SK-N-SH treated with all-trans-retinoic acid at 6 μM for 48 hours (cell line): ENCODE data around the gene IHH.

Experiments used
- BACH2 ChIP-seq: fragments of 250-450 bp; sonication (Bioruptor Pico); IDR thresholded peaks from 2 replicates; pipeline ENCODE4 v1.9.0; 2021; ENCODE audit warnings: mild to moderate bottlenecking, borderline replicate concordance
- CSDC2 ChIP-seq: fragments of 250-450 bp; sonication (Bioruptor Pico); IDR thresholded peaks from 2 replicates; pipeline ENCODE4 v1.5.0; 2020; ENCODE audit warnings: mild to moderate bottlenecking, moderate library complexity
- ESRRG ChIP-seq: fragments of 250-450 bp; sonication (Bioruptor Pico); IDR thresholded peaks from 2 replicates; pipeline ENCODE4 v1.6.1; 2021; ENCODE audit warnings: mild to moderate bottlenecking
- ISL1 ChIP-seq: fragments of 250-450 bp; sonication (Bioruptor Pico); IDR thresholded peaks from 2 replicates; pipeline ENCODE4 v2.1.2; 2022; ENCODE audit warnings: mild to moderate bottlenecking, moderate library complexity
- RARB ChIP-seq: fragments of 250-450 bp; sonication (Bioruptor Pico); IDR thresholded peaks from 2 replicates; pipeline ENCODE4 v1.8.0; 2021; ENCODE audit warnings: mild to moderate bottlenecking, moderate library complexity
- TOX ChIP-seq: fragments of 250-450 bp; sonication (Bioruptor Pico); IDR thresholded peaks from 2 replicates; pipeline ENCODE4 v1.8.0; 2021; ENCODE audit warnings: mild to moderate bottlenecking, moderate library complexity, borderline replicate concordance
- ZC3H10 ChIP-seq: fragments of 250-450 bp; sonication (Bioruptor Pico); IDR thresholded peaks from 2 replicates; pipeline ENCODE4 v1.5.1; 2021; ENCODE audit warnings: mild to moderate bottlenecking, moderate library complexity
- ZFP3 ChIP-seq: fragments of 250-450 bp; sonication (Bioruptor Pico); IDR thresholded peaks from 2 replicates; pipeline ENCODE4 v1.5.0; 2020; ENCODE audit warnings: mild to moderate bottlenecking, moderate library complexity
- ZNF565 ChIP-seq: fragments of 450-650 bp; formaldehyde crosslinking; conservative IDR thresholded peaks from 2 replicates; pipeline ENCODE4 v1.5.0; 2020; ENCODE audit warnings: low read depth, mild to moderate bottlenecking, moderate library complexity
- ZNF70 ChIP-seq: fragments of 450-650 bp; formaldehyde crosslinking; IDR thresholded peaks from 2 replicates; pipeline ENCODE4 v1.5.0; 2020; ENCODE audit warnings: mild to moderate bottlenecking, moderate library complexity
- TF ChIP-seq, protein P1 (sequence below): fragments of 250-450 bp; sonication (Bioruptor Pico); IDR thresholded peaks from 2 replicates; pipeline ENCODE4 v1.5.1; 2021; ENCODE audit warnings: mild to moderate bottlenecking, moderate library complexity
- TF ChIP-seq, protein P2 (sequence below): fragments of 250-450 bp; sonication (Bioruptor Pico); IDR thresholded peaks from 2 replicates; pipeline ENCODE4 v1.5.1; 2020; ENCODE audit warnings: low read depth, mild to moderate bottlenecking, moderate library complexity
- TF ChIP-seq, protein P3 (sequence below): fragments of 250-450 bp; sonication (Bioruptor Pico); IDR thresholded peaks from 2 replicates; pipeline ENCODE4 v1.8.0; 2020; ENCODE audit warnings: mild to moderate bottlenecking, moderate library complexity, borderline replicate concordance

DNA sequence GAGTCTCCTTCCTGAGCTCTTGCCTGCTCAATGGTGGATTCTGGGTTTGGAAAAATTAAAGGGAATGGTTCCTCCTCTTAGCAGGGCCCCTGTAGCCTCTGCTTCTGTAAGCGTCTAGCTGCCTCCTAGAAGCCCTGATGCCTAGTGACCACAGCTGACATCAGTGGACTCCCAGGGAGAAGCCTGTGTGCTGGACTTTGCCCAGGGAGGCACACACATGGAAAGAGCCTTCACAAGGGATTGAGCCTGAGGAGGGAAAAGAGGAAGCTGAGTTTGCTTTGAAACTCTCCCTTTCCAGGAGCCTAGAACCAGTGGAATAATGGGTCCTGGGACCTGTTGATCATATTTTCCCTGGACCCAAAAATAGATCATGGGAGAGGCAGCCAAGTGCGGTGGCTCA lies 18.0 kb downstream of the IHH start:
- TF ChIP-seq, protein P1, sequence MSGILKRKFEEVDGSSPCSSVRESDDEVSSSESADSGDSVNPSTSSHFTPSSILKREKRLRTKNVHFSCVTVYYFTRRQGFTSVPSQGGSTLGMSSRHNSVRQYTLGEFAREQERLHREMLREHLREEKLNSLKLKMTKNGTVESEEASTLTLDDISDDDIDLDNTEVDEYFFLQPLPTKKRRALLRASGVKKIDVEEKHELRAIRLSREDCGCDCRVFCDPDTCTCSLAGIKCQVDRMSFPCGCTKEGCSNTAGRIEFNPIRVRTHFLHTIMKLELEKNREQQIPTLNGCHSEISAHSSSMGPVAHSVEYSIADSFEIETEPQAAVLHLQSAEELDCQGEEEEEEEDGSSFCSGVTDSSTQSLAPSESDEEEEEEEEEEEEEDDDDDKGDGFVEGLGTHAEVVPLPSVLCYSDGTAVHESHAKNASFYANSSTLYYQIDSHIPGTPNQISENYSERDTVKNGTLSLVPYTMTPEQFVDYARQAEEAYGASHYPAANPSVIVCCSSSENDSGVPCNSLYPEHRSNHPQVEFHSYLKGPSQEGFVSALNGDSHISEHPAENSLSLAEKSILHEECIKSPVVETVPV (CRISPR knock-in tag) = no peak
- TF ChIP-seq RARB (CRISPR knock-in tag) = no peak
- TF ChIP-seq, protein P2, sequence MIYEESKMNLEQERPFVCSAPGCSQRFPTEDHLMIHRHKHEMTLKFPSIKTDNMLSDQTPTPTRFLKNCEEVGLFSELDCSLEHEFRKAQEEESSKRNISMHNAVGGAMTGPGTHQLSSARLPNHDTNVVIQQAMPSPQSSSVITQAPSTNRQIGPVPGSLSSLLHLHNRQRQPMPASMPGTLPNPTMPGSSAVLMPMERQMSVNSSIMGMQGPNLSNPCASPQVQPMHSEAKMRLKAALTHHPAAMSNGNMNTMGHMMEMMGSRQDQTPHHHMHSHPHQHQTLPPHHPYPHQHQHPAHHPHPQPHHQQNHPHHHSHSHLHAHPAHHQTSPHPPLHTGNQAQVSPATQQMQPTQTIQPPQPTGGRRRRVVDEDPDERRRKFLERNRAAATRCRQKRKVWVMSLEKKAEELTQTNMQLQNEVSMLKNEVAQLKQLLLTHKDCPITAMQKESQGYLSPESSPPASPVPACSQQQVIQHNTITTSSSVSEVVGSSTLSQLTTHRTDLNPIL (CRISPR knock-in tag) = no peak
- TF ChIP-seq ZFP3 (CRISPR knock-in tag) = no peak
- TF ChIP-seq ZNF70 (CRISPR knock-in tag) = no peak
- no peak for TF ChIP-seq ZC3H10
- TF ChIP-seq BACH2 (CRISPR knock-in tag) = no peak
- no peak for TF ChIP-seq ZNF565
- TF ChIP-seq ISL1 (CRISPR knock-in tag) = no peak
- no peak for TF ChIP-seq ESRRG (CRISPR knock-in tag)
- no peak for TF ChIP-seq TOX
- TF ChIP-seq, protein P3, sequence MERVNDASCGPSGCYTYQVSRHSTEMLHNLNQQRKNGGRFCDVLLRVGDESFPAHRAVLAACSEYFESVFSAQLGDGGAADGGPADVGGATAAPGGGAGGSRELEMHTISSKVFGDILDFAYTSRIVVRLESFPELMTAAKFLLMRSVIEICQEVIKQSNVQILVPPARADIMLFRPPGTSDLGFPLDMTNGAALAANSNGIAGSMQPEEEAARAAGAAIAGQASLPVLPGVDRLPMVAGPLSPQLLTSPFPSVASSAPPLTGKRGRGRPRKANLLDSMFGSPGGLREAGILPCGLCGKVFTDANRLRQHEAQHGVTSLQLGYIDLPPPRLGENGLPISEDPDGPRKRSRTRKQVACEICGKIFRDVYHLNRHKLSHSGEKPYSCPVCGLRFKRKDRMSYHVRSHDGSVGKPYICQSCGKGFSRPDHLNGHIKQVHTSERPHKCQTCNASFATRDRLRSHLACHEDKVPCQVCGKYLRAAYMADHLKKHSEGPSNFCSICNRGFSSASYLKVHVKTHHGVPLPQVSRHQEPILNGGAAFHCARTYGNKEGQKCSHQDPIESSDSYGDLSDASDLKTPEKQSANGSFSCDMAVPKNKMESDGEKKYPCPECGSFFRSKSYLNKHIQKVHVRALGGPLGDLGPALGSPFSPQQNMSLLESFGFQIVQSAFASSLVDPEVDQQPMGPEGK (CRISPR knock-in tag) = no peak
- no peak for TF ChIP-seq CSDC2 (CRISPR knock-in tag)
